GM21423 (cell line): ENCODE results near the gene ATM.
"Not testable (repeated sequence)": the region's sequence is repeated elsewhere in the genome, so short reads cannot be mapped to it uniquely, and the experiment has no call there.

Experiments used
- ATAC-seq: cut with Tn5 transposase; IDR thresholded peaks from one replicate; pipeline ENCODE4 v1.9.1; 2021; ENCODE audit warnings: mild to moderate bottlenecking, moderate library complexity; ENCODE audit not compliant: unreplicated experiment

Gene ATM

DNA sequence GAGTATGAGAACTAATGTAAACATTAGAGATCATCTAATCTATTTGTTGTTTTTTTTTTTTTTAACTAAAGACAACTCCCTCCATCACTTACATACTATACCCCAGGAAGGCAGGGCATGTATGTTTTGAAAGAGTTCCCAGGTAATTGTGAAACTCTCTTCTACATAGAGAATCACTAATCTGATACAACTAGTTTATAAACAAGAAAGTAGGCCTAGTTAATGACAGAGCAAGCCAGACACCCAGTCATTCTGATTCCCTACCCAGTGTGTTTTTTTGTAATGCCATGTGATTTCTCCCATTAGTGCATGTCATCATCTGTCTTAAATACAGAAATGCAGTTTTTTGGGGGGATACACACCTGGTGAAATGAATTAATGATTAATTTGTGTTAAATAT is 123.6 kb downstream of the ATM start:
- ATAC-seq, result no peak

DNA sequence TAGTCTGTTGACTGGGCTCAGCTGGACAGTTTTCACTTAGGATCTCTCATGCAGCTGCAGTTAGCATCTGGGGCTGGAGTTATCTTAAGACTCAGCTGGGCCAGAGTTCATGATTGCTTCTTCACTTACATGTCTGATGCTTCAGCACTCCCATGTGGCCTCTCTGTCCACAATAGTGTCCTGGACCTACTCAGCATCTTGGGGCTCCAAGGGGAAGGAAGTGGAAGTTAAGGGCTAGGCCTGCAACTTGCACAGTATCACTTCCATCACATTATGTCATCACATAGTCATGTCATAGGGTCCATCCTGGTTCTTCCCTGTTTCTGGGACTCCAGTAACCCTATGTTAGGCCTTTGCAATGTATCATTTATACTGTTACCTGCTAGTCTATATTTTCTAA is 128.6 kb downstream of the ATM start:
- ATAC-seq, result no peak

DNA sequence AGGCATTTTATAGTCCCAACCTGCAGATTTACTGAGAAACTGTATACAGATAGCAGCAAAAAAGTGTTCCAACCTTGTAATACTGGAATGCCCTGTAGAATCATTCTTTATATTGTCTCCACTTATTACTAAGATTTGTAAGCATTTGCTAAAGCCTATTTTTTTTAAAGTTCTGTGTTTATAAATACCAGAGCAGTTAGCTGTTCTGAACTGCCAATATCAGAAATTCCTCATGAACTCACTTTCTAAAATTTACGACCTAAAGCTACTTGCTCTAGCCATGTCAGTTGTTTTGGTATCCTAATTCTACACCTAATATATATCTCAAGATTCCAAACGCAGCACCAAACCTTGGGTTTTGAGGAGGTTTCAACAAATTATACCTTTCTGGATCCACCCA is 141.3 kb downstream of the ATM start:
- ATAC-seq, result no peak

DNA sequence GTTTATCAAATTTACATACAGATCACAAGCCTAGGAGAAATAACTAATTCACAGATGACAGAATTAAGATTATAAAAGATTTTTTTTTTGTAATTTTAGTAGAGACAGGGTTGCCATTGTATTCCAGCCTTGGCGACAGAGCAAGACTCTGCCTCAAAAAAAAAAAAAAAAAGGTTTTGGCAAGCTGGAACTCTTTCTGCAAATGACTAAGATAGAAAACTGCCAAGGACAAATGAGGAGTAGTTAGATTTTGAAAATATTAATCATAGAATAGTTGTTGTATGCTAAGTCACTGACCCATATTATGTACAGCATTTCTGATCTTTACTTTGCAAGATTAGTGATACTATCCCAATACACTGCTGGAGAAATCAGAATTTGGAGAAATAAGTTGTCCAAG is 145.3 kb downstream of the ATM start:
- ATAC-seq, result no peak

DNA sequence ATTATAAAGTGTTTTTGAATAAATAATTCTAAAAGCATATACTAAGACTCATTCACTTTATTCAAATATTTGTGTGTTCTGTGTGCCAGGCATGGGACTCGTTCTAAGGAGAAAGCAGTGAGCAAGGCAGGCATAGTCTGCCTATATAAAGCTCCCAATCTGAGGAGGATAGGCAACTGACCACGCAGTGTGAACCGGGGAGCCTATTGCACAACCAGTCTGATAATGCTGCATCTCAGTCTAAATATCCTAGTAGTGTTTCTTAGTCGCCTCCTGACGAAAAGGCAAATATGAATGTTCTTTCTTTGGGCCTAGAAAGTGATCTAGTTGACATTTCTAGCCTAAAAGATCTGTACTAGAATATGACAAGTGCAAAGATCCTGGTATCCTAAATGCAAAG is 146.2 kb downstream of the ATM start:
- no peak for ATAC-seq

DNA sequence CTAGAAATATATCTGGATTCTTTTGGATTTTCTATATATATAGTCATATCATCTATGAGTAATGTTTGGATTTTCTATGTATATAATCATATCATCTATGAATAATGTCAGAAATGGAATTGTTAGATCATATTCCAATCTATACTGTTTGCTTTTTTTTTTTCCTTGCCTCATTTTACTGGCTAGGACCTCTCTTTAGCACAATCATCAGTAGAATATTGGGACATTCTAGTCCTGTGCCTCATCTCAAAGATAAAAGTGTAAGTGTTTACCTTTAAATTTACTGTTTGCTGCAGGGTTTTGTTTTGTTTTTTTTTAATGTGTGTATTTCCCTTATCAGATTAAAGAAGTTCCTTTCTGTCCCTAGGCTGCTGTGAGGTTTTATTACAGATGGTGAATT is 147.4 kb downstream of the ATM start:
- ATAC-seq, result no peak

DNA sequence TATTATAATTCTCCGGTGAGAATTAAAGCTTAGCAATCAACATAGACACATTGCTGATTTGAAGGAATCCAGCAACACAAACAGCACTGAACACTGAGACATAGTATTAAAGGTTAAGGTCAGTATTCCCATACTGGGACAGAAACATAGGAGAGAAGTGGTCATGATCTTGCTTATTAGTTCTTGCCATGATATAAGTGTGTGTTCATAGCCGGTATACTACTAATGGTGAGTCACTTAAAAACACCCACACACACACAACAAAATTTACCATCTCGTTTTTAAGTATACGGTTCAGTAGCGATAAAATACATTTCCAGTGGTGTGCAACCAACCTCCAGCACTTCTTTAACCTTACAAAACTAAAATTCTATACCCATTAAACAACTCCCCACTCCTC is 148.1 kb downstream of the ATM start:
- ATAC-seq, result no peak

DNA sequence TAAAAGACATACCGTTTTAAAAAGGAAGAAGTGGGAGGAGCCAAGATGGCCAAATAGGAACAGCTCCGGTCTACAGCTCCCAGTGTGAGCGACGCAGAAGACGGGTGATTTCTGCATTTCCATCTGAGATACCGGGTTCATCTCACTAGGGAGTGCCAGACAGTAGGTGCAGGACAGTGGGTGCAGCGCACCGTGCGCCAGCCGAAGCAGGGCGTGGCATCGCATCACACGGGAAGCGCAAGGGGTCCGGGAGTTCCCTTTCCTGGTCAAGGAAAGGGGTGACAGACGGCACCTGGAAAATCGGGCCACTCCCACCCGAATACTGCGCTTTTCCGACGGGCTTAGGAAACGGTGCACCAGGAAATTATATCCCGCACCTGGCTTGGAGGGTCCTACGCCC is 150.6 kb downstream of the ATM start:
- not testable (repeated sequence) for ATAC-seq

DNA sequence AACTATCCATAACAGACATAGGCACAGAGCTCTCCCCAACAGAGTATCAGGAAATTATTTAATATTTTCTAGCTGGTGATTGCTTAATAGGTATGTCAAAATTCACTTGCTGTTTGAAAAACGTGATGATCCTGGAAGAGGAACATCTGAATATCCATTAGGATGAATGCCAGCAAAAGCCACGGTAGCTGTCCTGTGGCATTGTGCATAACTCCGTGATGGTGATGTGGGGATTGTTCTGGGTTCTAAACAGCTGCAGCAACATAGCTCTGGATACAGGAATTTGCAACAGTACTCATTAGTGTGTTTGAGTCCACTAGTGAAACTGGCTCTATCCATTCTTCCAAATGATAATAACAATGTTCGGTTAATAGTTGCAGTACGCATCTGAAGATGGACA is 165.7 kb downstream of the ATM start:
- no peak for ATAC-seq

DNA sequence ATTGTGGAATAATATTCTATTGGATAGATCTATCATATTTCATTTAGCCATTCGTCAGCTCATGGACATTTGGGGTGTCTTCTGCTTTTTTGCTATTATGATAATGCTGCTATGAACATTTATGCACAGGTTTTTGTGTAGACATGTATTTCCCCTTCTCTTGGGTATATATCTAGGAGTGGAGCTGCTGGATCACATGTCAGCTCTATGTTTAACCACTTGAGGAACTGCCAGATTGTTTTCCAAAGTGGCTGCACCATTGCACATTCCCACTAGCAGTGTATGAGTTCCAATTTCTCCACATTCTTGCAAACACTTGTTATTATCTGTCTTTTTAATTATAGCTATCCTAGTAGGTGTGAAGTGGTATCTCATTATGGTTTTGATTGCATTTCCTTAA is 169.5 kb downstream of the ATM start:
- ATAC-seq, result no peak

DNA sequence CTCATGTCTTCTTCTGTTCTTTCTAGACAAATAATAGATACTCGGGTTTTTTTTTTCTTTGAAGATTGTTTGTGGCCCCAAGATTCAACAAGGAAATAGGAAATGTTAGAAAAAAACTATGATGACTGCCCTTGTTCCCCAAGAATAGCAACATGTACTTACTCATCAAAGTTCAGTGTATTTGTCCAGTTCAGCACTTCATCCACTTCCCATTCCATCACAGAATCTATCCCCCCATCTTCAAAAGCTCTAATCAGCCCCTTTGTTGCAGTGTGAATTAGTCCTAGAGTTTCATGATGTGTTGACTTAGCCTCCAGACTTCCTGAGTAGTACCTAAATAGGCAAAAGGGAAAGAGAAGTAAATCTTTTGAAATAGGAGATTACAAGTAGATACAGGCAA is 170.2 kb downstream of the ATM start:
- no peak for ATAC-seq

DNA sequence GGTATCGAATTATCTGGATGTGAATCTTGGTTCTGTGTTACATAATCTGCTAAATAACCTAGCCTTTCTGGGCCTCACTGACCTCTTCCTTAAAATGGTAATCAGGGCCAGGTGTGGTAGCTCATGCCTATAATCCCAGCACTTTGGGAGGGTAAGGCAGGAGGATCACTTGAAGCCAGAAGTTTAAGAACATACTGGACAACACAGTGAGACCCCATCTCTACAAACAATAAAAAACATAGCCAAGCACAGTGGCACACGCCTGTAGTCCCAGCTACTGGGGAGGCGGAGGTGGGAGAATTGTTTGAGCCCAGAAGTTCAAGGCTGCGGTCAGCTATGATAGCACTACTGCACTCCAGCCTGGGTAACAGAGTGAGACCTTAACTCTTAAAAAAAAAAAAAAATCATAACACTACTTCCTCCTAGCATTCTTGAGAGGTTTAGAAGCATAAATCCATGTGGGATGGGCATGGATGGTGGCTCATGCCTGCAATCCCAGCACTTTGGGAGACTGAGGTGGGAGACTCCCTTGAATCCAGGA is 171.9 kb downstream of the ATM start:
- no peak for ATAC-seq

DNA sequence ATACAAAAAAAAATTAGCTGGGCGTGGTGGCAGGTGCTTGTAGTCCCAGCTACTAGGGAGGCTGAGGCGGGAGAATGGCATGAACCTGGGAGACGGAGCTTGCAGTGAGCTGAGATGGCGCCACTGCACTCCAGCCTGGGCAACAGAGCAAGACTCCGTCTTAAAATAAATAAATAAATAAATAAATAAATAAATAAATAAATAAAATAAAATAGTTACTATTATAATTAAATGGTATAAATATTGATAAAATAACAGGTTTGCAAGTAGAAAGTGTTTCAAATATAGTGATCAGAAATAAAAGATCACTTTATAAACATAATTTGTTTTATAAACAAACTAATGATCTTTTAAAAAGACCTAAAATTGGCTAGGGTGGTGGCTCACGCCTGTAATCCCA is 173.8 kb downstream of the ATM start:
- ATAC-seq, result not testable (repeated sequence)

DNA sequence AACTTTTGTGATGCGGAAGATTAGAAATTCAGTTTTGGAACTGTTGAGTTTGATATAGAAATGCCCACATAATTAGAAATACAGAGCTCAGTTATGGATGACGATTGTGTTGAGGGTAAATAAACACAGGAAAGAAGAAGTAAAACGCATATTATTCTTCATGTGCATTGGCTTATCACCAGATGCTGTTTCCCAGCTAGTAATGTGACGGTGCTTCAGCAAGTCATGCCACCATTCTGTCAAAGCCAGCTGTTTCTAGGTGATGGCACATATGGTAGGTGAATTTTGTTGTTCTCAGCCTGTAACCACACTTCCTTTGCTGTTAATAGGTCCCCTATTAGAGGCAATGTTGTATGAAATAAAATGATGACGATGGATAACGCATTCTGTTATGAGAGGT is 175.6 kb downstream of the ATM start:
- no peak for ATAC-seq

DNA sequence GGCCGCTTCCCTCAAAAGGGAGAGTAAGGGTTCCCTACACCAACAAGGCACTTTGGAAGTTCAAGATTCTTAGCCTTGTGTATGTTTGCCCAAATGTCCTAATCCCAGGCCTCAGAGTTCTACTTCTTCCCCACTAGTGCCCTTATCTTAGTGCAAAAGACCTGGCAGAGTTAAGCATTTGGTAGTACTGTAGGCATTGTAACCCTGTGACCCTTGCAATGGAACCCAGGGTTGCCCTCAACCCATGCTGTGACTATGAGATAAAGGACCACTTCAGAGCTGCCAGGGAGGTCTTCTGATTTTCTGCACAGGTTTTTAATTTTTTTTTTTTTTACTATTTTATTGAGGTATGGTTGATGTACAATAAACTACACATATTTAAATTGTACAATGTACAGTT is 179.4 kb downstream of the ATM start:
- ATAC-seq, result no peak

DNA sequence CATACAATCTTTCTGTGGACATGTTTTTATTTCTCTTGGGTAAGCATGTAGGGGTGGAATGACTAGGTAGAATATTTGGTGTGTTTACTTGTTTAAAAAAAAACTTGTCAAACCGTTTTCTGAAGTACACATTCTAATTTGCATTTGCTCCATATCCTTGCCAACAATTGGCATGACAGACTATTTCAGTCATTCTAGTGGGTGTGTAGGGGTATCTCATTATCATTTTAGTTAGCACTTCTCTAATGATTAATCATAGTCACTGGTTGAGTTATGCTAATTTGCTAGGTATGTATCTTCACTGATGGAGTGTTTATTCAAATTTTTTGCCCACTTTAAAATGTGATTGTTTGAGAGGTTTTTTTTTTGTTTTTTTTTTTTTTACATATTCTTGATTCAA is 180.2 kb downstream of the ATM start:
- ATAC-seq, result no peak

DNA sequence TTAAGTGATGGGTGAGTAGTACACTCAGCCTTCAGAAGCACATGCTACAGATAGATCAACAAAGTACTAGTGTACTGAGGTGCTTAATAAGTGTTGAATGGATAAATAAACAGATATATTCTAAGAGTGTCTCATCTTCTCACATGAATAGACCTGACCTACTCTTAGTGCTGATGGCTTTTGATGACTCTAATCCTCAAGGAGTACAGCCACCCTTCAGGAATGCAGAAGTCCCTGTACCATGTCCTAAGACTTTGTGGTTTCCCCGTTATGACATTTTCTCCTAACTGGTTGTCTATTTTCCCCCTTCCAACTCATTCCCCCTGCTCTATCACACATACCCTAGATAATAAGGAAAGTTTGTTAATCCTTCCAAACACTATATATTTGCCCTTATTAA is 182.8 kb downstream of the ATM start:
- ATAC-seq, result no peak

DNA sequence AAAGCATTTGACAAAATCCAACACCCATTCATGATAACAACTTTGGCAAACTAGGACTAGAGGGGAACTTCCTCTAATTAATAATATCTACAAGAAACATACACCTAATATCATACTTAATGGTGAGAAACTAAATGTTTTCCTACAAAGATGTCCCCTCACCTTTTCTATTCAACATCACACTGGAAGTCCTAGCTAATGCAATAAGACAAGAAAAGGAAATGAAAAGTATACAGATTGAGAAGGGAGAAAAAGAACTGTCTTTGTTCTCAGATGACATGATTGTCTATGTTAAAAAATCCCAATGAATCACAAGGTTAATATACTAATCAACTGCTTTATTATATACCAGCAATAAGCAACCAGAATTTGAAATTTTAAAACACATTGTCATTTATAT is 192.1 kb downstream of the ATM start:
- no peak for ATAC-seq

DNA sequence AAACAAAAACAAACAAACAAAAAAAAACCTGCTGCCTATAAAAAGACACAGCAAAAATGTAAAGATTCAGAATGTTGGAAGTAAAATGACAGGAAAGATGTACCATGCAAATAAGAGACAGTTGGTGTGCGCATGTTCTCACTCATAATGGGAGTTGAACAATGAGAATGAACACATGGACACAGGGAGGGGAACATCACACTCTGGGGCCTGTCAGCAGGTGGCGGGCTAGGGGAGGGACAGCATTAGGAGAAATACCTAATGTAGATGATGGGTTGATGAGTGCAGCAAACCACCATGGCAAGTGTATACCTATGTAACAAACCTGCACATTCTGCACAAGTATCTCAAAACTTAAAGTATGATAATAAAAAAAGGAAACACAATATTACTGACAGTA is 194.7 kb downstream of the ATM start:
- not testable (repeated sequence) for ATAC-seq
